ENCODE data around the gene CNIH1.
"Not testable (repeated sequence)": the region's sequence is repeated elsewhere in the genome, so short reads cannot be mapped to it uniquely, and the experiment has no call there.

Gene CNIH1

DNA sequence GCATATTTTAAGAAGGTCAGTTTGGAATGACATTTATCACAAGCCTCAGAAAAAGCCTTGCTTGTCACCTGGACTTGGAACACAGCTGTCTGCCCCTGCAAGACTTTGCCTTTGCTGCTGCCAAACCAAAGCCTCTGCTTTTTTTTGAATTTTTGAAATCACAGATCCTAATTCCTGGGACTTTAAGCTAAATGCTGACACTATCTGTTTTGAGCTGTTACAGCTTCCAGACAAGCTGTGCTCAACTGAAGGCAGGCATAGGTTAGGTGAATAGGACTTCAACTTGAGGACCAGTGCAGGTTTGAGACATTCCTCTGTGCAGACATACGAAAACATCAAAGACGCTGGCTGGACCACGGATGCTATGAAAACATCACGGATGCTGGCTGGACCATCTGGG lies 55.6 kb downstream of the CNIH1 start:
- DNase-seq (ENCODE audit: low read depth in 3 of 3, low spot score in 1 of 3) = no peak

DNA sequence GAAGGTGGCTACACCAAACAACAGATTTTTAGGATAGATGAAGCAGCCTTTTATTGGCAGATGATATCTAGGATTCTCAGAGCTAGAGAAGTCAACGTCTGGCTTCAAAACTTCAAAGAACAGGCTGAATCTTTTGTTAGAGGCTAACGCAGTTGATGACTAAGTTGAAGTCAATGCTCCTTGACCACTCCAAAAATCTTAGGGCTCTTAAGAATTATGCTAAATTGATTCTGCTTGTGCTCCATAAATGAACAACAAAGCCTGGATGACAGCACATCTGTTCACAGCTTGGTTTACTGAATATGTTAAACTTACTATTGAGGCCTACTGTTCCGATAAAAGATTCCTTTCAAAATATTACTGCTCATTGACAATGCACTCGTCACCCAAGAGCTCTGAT lies 57.3 kb downstream of the CNIH1 start:
- DNase-seq (ENCODE audit: low read depth in 3 of 3, low spot score in 1 of 3) = no peak

DNA sequence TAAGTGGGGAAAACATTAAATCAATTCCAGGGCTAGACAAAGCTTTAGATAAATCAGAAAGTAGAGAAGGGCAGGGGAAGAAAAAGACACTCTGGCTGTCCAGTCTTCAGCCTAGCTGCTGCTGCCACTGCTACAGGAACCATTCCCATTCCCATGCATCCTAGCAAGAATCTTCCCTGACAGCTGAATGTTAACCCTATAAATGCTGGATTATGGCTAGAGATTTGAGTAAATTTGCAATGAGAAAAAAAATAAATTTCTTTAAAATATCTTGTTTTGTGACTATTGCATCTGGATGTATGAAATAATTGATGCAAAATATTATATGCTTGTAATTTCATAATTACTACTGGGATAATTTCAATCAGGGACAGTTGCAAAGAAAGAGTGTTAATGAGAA lies 59.4 kb downstream of the CNIH1 start:
- no peak for DNase-seq (ENCODE audit: low read depth in 3 of 3, low spot score in 1 of 3)

DNA sequence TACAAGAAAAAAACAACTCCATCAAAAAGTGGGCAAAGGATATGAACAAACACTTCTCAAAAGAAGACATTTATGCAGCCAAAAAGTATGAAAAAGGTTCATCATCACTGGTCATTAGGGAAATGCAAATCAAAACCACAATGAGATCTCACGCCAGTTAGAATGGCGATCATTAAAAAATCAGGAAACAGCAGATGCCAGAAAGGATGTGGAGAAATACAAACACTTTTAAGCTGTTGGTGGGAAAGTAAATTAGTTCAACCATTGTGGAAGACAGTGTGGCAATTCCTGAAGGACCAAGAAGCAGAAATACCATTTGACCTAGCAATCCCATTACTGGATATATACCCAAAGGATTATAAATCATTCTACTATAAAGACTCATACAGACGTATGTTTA lies 60.6 kb downstream of the CNIH1 start:
- DNase-seq (ENCODE audit: low read depth in 3 of 3, low spot score in 1 of 3) = not testable (repeated sequence)

DNA sequence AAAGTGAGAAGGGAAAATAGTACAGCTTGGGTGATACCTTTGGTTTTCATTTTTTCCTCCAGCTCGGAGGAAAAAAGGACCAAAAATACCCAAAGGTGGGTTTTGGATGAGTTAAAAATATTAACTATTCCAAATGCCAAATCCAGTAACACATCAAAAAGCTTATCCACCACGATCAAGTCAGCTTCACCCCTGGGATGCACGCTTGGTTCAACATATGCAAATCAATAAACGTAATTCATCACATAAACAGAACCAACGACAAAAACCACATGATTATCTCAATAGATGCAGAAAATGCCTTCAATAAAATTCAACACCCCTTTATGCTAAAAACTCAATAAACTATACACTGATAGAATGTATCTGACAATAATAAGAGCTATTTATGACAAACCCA lies 62.3 kb downstream of the CNIH1 start:
- not testable (repeated sequence) for DNase-seq (ENCODE audit: low read depth in 3 of 3, low spot score in 1 of 3)

DNA sequence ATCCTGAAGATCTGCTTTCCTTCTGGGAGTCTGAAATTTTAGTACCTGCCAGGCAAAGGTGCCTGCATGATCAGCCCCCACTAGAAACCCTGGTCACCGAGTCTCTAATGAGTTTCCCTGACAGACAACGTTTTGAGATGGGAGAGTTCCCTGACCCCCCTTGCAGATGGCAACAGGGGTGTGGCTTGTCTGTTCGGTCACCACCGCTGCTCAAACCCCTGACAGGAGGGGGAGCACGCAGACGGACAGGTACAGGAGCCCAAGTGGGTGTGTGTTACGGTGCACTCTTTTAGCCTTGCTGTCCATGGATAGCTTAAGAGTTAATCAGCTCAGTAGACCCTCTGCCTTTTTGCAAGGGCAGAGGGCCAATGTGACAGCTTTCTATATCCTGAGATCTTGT lies 63.7 kb downstream of the CNIH1 start:
- DNase-seq (ENCODE audit: low read depth in 3 of 3, low spot score in 1 of 3) = no peak

DNA sequence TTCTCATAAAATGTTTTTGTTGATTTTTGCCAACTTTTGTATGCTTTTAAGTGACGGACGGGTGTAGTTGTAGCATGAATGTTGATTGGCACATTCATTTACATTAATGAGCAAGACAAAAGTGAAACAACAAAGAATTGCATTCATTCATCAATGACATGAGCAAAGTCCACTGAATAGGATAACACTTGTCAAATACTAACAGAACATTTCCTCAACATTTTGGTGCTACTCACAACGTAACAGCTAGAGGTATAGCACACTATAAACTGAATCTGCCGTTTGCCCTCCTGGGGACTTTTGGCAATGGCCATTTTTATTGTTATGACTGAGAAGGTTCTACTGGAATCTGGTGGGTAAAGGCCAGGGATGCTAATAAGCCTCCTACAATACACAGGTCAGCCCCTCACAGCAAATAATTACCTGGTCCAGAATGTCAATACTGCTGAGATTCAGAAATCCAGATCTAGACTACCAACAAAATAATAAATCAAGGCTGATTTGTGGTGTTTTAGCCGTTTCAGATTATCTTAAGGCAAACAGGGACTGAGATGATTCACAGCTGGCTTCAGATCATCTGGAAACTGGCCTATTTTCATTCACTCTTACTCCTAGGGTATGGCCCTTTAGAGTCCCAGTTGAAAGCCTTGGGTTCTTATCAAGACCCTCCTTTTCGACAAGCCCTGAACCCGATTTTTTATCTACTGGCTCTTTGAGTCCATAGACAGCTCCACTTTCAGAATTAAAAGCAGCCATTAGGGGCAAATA lies 66.9 kb downstream of the CNIH1 start:
- DNase-seq (ENCODE audit: low read depth in 3 of 3, low spot score in 1 of 3) = no peak
